GM12872 (cell line): ENCODE results near the gene ISY1.

Source experiments
- CTCF ChIP-seq: IDR thresholded peaks from 3 replicates; pipeline ENCODE4 v1.5.1; 2011; ENCODE audit warnings: low read depth, mild to moderate bottlenecking, low read length, moderate library complexity; ENCODE audit not compliant: insufficient read depth

Gene ISY1

DNA sequence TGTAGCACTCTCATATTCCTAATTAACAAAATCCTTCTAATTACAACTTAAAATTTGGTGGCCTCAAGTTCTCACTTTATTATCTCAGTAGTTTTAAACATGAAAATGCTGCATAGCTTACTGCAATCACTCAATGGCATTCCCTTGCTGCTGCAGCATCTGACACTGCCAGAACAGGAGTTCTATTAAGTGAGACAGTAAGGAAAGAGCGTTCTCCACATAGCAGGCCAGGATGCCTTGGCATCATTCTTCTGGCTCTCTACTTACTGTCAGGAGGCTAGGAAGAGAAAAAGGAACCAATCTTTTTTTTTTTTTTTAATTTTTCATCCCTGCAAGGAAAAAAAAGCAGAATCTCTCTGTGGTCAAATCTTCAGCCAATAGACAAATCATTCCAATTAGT lies 19.6 kb upstream of the ISY1 start:
- TF ChIP-seq CTCF = no peak

DNA sequence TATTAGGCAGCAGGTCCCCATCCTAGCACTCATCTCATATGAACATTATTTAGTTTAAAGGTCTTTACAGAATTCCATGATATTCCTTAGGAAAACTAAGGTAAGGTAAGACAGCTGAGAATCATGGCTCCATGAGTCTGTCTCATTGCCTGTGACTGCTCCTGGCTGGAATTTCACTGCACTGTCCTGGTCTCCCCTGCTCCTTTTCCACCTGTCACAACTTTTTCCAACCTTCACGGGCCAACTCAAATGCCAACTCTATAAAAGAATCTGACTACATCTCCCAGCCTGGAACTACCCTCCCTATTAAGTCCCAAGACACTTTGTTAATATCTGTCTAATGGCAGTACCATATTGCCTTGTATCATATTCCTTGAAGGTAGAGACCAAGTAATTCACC lies 15.2 kb upstream of the ISY1 start:
- TF ChIP-seq CTCF = no peak

DNA sequence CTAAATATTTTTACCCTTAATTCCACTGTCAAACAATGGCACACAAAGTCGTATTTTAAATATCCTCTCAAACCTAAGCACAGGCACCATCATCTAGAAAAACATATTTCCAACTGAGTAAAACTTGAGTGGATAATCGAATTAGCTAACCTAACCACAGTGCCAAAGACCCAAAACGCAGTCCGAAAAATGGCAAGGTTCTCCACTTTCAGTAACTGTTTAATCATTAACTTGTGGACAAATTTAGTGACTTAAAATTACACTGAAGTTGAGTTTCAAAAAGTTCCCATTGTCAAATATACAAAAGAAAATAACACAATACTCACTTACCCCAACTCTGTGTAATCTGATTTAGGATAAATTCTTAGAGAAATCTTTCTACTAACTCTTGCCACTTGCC lies 12.9 kb upstream of the ISY1 start:
- no peak for TF ChIP-seq CTCF

- no peak for TF ChIP-seq CTCF
These were observed 12.3 kb upstream of the ISY1 start for GRCh38 chr3:129173206-129173605.

DNA sequence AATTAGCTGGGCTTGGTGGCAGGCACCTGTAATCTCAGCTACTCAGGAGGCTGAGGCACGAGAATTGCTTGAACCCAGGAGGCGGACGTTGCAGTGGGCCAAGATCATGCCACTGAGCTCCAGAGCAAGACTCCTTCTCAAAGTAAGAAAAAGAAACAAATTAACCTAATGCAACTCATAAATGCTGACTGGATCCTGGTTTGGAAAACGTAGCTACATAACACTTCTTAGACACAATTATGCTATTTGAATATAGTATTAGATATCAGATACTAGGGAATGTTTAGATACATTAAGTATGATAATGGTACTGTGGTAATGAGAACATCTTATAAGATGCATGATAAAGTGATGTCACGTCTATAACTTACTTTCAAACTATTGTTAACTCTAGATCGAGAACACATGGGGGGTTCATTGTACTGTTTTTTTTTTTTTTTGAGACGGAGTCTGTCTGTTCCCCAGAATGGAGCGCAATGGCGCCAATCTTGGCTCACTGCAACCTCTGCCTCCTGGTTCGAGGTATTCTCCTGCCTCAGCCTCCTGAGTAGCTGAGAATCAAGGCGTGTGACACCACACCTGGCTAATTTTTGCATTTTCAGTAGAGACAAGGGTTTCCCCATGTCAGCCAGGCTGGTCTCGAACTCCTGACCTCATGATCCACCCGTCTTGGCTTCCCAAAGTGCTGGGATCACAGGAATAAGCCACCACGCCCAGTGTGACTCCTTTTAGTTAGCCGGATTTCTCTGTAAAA lies 5.9 kb upstream of the ISY1 start:
- no peak for TF ChIP-seq CTCF

DNA sequence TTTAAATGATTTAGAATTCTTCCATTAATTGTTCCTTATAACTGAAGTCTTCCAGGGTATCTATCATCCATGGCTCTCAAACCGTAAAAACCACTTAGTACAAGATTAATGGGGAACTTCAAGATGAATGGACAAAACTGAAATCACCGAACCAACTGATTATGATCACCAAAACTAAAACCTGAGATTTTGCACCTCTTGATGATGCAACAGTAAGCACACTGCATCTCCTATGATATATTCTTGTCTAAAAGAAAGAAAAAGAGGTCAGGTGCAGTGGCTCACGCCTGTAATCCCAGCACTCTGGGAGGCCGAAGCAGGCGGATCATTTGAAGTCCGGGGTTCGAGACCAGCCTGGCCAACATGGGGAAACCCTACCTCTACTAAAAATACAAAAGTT lies 3.6 kb upstream of the ISY1 start:
- TF ChIP-seq CTCF = no peak

DNA sequence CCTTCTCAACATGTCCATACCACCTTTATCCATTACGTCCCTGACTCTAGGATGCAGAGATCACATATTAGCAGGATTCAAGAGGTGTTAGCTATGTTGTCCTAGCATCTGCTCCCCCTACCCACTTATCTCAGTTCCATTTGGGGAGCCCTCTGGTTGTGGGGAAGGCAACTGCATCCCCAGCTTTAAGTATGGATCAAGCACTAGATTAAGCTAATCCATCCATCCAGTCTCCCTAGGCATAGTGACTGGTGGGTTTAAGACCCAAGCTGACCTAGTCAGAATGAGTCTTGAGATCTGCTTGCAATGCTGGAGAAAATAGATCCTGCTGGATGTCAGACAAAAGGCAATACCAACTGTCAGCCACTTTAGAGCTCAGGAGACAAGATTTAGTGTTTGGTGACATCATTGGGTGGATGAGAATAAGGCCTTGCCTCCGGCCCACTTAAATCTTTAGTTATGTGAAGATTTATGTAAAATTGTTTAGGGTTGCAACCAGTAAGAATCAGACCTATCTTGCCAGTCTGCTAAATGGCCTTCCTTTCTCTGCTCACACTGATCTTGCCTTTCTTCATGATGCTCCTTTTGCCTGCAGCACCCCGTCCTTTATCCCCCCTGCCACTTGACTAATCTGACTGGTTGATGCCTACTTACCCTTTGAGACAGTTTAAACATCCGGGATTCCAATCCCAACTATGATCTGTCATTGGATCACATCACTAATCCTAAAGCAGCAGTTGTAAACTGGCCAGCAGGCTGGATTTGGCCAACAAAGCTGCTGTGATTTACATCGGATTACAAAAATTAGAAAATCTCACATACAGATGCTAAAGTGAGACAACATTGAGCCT lies 2.1 kb upstream of the ISY1 start:
- TF ChIP-seq CTCF = peak; percentile 39; the same call in 1 of the 3 replicates
